ENCODE data around the gene HLA-DQB2.
A peak's percentile ranks its signal among the peaks of the same experiment; 100 is the strongest.

The HLA-DQB2 gene

DNA sequence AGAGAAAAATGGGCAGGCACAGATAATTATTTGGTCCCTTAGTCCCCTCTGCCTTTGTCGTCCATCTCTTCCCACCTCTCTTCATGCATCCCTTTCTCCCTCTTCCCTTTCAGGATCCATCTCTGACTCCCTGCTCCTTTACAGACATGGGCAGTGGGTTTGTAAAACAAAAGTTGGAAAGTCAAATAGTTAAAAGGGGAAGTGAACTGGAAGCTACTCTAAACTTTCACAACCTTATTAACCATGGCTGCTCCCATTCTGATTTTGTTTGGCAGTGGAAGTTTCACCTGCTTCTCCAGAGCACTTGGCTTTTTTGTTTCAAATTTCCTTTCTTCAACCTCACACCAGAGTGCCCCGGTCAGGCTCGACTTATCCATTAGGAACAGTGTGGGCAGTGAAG is 21.0 kb downstream of the HLA-DQB2 start:
- TF ChIP-seq EZH2phosphoT487 (conservative IDR thresholded peaks at IDR 0.05; ENCODE audit: low read length): no peak
- TF ChIP-seq, protein P1, sequence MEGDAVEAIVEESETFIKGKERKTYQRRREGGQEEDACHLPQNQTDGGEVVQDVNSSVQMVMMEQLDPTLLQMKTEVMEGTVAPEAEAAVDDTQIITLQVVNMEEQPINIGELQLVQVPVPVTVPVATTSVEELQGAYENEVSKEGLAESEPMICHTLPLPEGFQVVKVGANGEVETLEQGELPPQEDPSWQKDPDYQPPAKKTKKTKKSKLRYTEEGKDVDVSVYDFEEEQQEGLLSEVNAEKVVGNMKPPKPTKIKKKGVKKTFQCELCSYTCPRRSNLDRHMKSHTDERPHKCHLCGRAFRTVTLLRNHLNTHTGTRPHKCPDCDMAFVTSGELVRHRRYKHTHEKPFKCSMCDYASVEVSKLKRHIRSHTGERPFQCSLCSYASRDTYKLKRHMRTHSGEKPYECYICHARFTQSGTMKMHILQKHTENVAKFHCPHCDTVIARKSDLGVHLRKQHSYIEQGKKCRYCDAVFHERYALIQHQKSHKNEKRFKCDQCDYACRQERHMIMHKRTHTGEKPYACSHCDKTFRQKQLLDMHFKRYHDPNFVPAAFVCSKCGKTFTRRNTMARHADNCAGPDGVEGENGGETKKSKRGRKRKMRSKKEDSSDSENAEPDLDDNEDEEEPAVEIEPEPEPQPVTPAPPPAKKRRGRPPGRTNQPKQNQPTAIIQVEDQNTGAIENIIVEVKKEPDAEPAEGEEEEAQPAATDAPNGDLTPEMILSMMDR (IDR thresholded peaks at IDR 0.05; ENCODE audit: insufficient read depth, low read length, poor library complexity, severe bottlenecking): no peak
- Histone ChIP-seq H3K27ac (ENCODE audit: low read depth, low read length) (no peak overlapping the region), H3F3A (ENCODE audit: insufficient read depth) (no peaks in the 10 kb centered on the region), H3K9me3 (ENCODE audit: insufficient read depth, low read length) (no peaks in the 10 kb centered on the region), H3K36me3 (ENCODE audit: low read length) (no peaks in the 10 kb centered on the region), H3K27me3 (ENCODE audit: low read length) (no peaks in the 10 kb centered on the region), H3K4me2 (ENCODE audit: low read depth, low read length, poor library complexity, severe bottlenecking) (peak overlapping the region; percentile 36), H3K9ac (ENCODE audit: low read length) (no peak overlapping the region; the same call in 1 of the 2 replicates), H3K9me2 (replicated peaks; ENCODE audit: insufficient read depth, low read length) (no peaks in the 10 kb centered on the region), H2AFZ (ENCODE audit: low read depth, low read length, severe bottlenecking) (no peak overlapping the region), H4K20me1 (ENCODE audit: low read depth, low read length) (no peaks in the 10 kb centered on the region), H3K4me3 (ENCODE audit: insufficient read depth, low read length, poor library complexity, severe bottlenecking) (peak overlapping the region; percentile 5), H3K79me2 (ENCODE audit: insufficient read depth, low read length) (no peaks in the 10 kb centered on the region)

DNA sequence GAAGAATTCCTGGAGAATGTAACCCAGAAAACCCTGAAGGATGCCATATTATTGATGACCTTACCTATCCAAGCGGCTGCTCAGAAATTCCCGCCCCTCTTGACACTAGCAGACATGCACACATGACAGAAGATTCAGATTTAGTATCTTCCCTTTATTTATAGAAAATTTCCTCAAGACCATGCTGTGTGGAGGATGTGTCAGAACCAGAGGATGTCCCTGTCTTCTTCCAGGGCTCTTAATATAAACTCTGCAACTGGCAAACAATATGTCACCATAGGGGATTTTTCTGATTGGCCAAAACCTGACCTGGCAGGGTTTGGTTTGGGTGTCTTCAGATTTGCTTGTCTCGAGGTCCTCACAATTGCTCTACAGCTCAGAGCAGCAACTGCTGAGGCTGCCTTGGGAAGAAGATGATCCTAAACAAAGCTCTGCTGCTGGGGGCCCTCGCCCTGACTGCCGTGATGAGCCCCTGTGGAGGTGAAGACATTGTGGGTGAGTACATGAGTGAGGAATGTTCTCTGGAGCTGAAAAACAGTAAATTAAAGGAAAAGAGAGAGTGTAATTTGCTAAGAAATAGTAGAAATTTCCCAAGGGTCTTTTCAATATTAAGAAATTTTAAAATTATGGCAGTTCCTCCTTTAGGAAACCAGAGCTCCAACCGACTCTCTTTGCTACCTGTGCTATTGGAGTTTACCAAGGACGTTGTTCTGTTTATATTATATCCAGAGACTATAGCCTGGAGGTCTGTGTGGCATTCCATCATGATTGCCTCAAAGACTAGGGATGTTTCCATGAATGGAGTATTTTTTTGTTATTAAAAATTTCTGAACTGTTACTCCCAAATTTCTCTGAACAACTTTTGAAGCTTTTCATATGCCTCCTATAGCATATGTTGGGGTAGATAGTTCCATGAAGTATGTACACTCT is 22.0 kb downstream of the HLA-DQB2 start, which contains the start of gene HLA-DQA2:
HLA-DQA2 (plus strand) TSS at position 361 of the 930 bp plus-strand sequence; CDS start at position 414, 53 bp downstream.
- H3K27ac ChIP-seq (ENCODE audit: low read depth, low read length): no peak within 1 kb of the TSS
- H3K9me2 ChIP-seq (replicated peaks; ENCODE audit: insufficient read depth, low read length): no peaks in the 10 kb centered on the region
- no peaks in the 10 kb centered on the region for H3K9me3 ChIP-seq (ENCODE audit: insufficient read depth, low read length)
- H3K4me3 ChIP-seq (ENCODE audit: insufficient read depth, low read length, poor library complexity, severe bottlenecking): no peak within 1 kb of the TSS
- no peak within 1 kb of the TSS; the same call in 1 of the 2 replicates for H3K9ac ChIP-seq (ENCODE audit: low read length)
- H3K36me3 ChIP-seq (ENCODE audit: low read length): no peaks in the 10 kb centered on the region
- H4K20me1 ChIP-seq (ENCODE audit: low read depth, low read length): no peaks in the 10 kb centered on the region
- TF ChIP-seq EZH2phosphoT487 (conservative IDR thresholded peaks at IDR 0.05; ENCODE audit: low read length): no peak
- TF ChIP-seq, protein P1 (IDR thresholded peaks at IDR 0.05; ENCODE audit: insufficient read depth, low read length, poor library complexity, severe bottlenecking): no peak
- peak within 1 kb of the TSS; percentile 36 for H3K4me2 ChIP-seq (ENCODE audit: low read depth, low read length, poor library complexity, severe bottlenecking)
- H3K79me2 ChIP-seq (ENCODE audit: insufficient read depth, low read length): no peaks in the 10 kb centered on the region
- no peaks in the 10 kb centered on the region for H3K27me3 ChIP-seq (ENCODE audit: low read length)
- no peaks in the 10 kb centered on the region for H3F3A ChIP-seq (ENCODE audit: insufficient read depth)
- no peak within 1 kb of the TSS for H2AFZ ChIP-seq (ENCODE audit: low read depth, low read length, severe bottlenecking)

DNA sequence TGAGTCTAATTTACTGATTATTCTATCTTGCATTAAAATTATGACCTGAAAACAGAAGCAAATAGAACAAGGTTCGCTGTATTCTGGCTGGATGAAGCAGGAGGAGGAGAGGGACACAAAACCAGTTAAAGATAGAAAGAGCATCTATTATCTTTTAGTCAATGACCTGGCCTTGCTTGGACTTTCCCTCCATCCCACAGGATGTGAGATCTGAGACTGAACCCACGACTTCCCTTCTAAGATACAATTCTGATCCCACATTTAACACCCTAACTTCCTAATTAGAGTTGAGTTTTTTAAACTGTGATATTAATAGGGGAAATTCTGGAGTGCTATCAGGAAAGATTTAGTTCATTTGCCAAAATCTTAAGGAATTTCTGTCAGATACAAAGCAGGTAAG is 25.2 kb downstream of the HLA-DQB2 start:
- Histone ChIP-seq H2AFZ (ENCODE audit: low read depth, low read length, severe bottlenecking) (no peak overlapping the region), H3K9ac (ENCODE audit: low read length) (no peak overlapping the region), H3K79me2 (ENCODE audit: insufficient read depth, low read length) (no peaks in the 10 kb centered on the region), H3K4me3 (ENCODE audit: insufficient read depth, low read length, poor library complexity, severe bottlenecking) (no peak overlapping the region), H3F3A (ENCODE audit: insufficient read depth) (no peaks in the 10 kb centered on the region), H3K27ac (ENCODE audit: low read depth, low read length) (no peak overlapping the region), H3K9me3 (ENCODE audit: insufficient read depth, low read length) (no peaks in the 10 kb centered on the region), H3K36me3 (ENCODE audit: low read length) (no peaks in the 10 kb centered on the region), H3K27me3 (ENCODE audit: low read length) (no peaks in the 10 kb centered on the region), H3K4me2 (ENCODE audit: low read depth, low read length, poor library complexity, severe bottlenecking) (no peak overlapping the region), H4K20me1 (ENCODE audit: low read depth, low read length) (no peaks in the 10 kb centered on the region), H3K9me2 (replicated peaks; ENCODE audit: insufficient read depth, low read length) (no peaks in the 10 kb centered on the region)
- TF ChIP-seq EZH2phosphoT487 (conservative IDR thresholded peaks at IDR 0.05; ENCODE audit: low read length): no peak
- TF ChIP-seq, protein P1 (IDR thresholded peaks at IDR 0.05; ENCODE audit: insufficient read depth, low read length, poor library complexity, severe bottlenecking): no peak
